CD14-positive monocyte (primary cell): ENCODE measurements around the gene CDH6. TPM values are rescaled to one million over a fixed set of nuclear protein-coding genes. Genes with fewer than 3 reads are reported as not detected.

ENCODE experiments used
- DNase-seq, 3 donors: peaks; one replicate each; pipeline ENCODE4 v3.0.0-alpha.2; 2011 to 2022
- H2AFZ ChIP-seq: 2 replicates; pipeline ENCODE4 v1.6.0; 2012; ENCODE audit warnings: mild to moderate bottlenecking, low read depth, low read length, inconsistent platforms; ENCODE audit not compliant: insufficient read depth, poor library complexity, severe bottlenecking
- H3K27ac ChIP-seq, 2 donors: 1 replicate in 1 of 2; 2 replicates in 1 of 2; pipeline ENCODE4 v1.5.1; 2012 to 2013; ENCODE audit warnings: low read length in 2 of 2, control low read depth in 1 of 2, inconsistent platforms in 1 of 2, low read depth in 1 of 2, mild to moderate bottlenecking in 1 of 2
- H3K27me3 ChIP-seq, 2 donors: one replicate each; pipeline versions ENCODE4 v1.6.0 to v1.6.1; 2011 to 2013; ENCODE audit warnings: low read length in 2 of 2; ENCODE audit not compliant: control insufficient read depth in 2 of 2, insufficient read depth in 2 of 2
- H3K36me3 ChIP-seq, 2 donors: replicated peaks in 1 of 2; 1 replicate in 1 of 2; 2 replicates in 1 of 2; pipeline versions ENCODE4 v1.5.1 to v1.6.1; 2012 to 2013; ENCODE audit warnings: low read length in 2 of 2, control low read depth in 1 of 2, inconsistent platforms in 1 of 2, mild to moderate bottlenecking in 1 of 2; ENCODE audit not compliant: insufficient read depth in 2 of 2, control insufficient read depth in 1 of 2
- H3K4me1 ChIP-seq, 2 donors: 1 replicate in 1 of 2; 2 replicates in 1 of 2; pipeline versions ENCODE4 v1.5.1 to v1.6.1; 2012 to 2013; ENCODE audit warnings: low read length in 2 of 2, control low read depth in 1 of 2, inconsistent platforms in 1 of 2, mild to moderate bottlenecking in 1 of 2, moderate library complexity in 1 of 2; ENCODE audit not compliant: insufficient read depth in 2 of 2, control insufficient read depth in 1 of 2
- H3K4me2 ChIP-seq: replicated peaks from 2 replicates; pipeline ENCODE3; 2012; ENCODE audit warnings: low read length, moderate library complexity, mild to moderate bottlenecking; ENCODE audit not compliant: poor library complexity, severe bottlenecking; ENCODE audit errors: extremely low read depth
- H3K4me3 ChIP-seq, 3 experiments: fragments of 200-600 bp in 1 of 3; sonication (generic) in 1 of 3; replicated peaks in 1 of 3; 1 replicate in 2 of 3; 2 replicates in 1 of 3; pipeline ENCODE4 v1.5.1; 2011 to 2013; ENCODE audit warnings: low read length in 3 of 3, mild to moderate bottlenecking in 3 of 3, control low read depth in 2 of 3, low read depth in 2 of 3, inconsistent platforms in 1 of 3, moderate library complexity in 1 of 3
- H3K79me2 ChIP-seq: 2 replicates; pipeline ENCODE4 v1.6.0; 2012; ENCODE audit warnings: mild to moderate bottlenecking, control low read depth, inconsistent platforms, low read length, moderate library complexity; ENCODE audit not compliant: insufficient read depth
- H3K9ac ChIP-seq: 2 replicates; pipeline ENCODE4 v1.6.0; 2017; ENCODE audit warnings: low read length, mild to moderate bottlenecking; ENCODE audit not compliant: insufficient read depth, poor library complexity, severe bottlenecking
- H3K9me3 ChIP-seq, 2 donors: replicated peaks in 1 of 2; 1 replicate in 1 of 2; 2 replicates in 1 of 2; pipeline versions ENCODE4 v1.5.1 to v1.6.1; 2012 to 2013; ENCODE audit warnings: low read length in 2 of 2, control low read depth in 1 of 2; ENCODE audit not compliant: control insufficient read depth in 1 of 2, insufficient read depth in 1 of 2
- H4K20me1 ChIP-seq: 2 replicates; pipeline ENCODE4 v1.6.0; 2012; ENCODE audit warnings: mild to moderate bottlenecking, low read length, control low read depth, moderate library complexity; ENCODE audit not compliant: insufficient read depth
- H3K27ac Mint-ChIP-seq, 7 donors: one replicate each; pipeline ENCODE4 v1.8.0; 2020; ENCODE audit warnings: mild to moderate bottlenecking in 7 of 7, mixed read lengths in 7 of 7, moderate library complexity in 6 of 7, inconsistent platforms in 2 of 7
- H3K27me3 Mint-ChIP-seq, 3 donors: one replicate each; pipeline ENCODE4 v1.8.0; 2021 to 2022; ENCODE audit warnings: low read depth in 3 of 3, mild to moderate bottlenecking in 3 of 3, mixed read lengths in 3 of 3, moderate library complexity in 3 of 3, inconsistent platforms in 1 of 3
- H3K36me3 Mint-ChIP-seq, 2 donors: one replicate each; pipeline ENCODE4 v1.8.0; 2020; ENCODE audit warnings: mixed read lengths in 2 of 2, inconsistent platforms in 1 of 2, mild to moderate bottlenecking in 1 of 2
- H3K4me1 Mint-ChIP-seq: one replicate; pipeline ENCODE4 v1.8.0; 2020; ENCODE audit warnings: mild to moderate bottlenecking, mixed read lengths
- H3K4me3 Mint-ChIP-seq, 2 donors: one replicate each; pipeline ENCODE4 v1.8.0; 2020; ENCODE audit warnings: mild to moderate bottlenecking in 2 of 2, mixed read lengths in 2 of 2, moderate library complexity in 1 of 2
- H3K9me3 Mint-ChIP-seq, 7 donors: one replicate each; pipeline ENCODE4 v1.8.0; 2020 to 2022; ENCODE audit warnings: mixed read lengths in 7 of 7, mild to moderate bottlenecking in 6 of 7, moderate library complexity in 6 of 7, inconsistent platforms in 2 of 7
- WGBS: methylation state at CpG from one replicate; pipeline ENCODE4 v1.1.5; 2013; ENCODE audit warnings: missing lambda C conversion rate; ENCODE audit not compliant: insufficient coverage; 5-methylcytosine and 5-hydroxymethylcytosine counted together
- intact Hi-C, 2 donors: fragments of 100-400 bp; cut with micrococcal nuclease; formaldehyde crosslinking; loops; one replicate each; pipeline versions ENCODE4 v1.15.0 to v1.15.1; 2023
- polyA plus RNA-seq, 3 donors: library from polyadenylated mRNA; depleted of rRNA in 1 of 3; unstranded in 2 of 3; stranded (reverse) in 1 of 3; fragments of 300-500 nt in 2 of 3; fragments of >200 nt in 1 of 3; fragmentation: Illumina TruSeq in 2 of 3; gene quantifications; 1 replicate in 2 of 3; 2 replicates in 1 of 3; pipeline ENCODE4 v1.2.3, GENCODE V29; 2012 to 2021
- TF ChIP-seq, protein P1 (sequence below): fragments of 200-600 bp; IDR thresholded peaks from one replicate; pipeline ENCODE4 v1.8.0; 2022; ENCODE audit warnings: antibody characterized with exemption, mild to moderate bottlenecking

Gene CDH6
- polyA plus RNA-seq, 3 donors = not detected

DNA sequence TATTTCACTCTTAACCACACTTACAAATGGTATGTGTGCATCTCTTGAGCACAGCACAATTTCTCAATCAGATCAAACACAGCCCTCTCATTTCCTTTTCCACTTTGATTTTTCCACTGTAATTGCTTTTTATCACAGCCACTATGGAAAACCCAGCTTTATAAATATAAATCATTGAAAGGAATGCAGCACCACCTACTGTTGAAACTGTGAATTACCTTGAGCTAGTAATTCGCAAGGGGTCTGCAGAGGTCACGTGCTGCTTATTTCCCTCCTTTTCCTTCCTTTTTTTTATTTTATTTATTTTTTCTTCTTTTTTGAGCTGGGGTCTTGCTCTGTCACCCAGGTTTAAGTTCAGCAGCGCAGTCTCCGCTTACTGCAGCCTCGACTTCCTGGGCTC is 76.9 kb downstream of the CDH6 start:
- peaks cover 0 to 2% (median 2%) of the 10 kb centered on the region in 3 donors for H3K27me3 Mint-ChIP-seq
- H3K27ac Mint-ChIP-seq = no peak overlapping the region
- no peak overlapping the region for H3K9ac ChIP-seq
- WGBS = 100% methylated on average over 3 of the region's 5 CpGs
- no peaks in the 10 kb centered on the region for H3K4me1 ChIP-seq
- no peaks in the 10 kb centered on the region for H3K9me3 ChIP-seq
- H3K36me3 ChIP-seq = no peaks in the 10 kb centered on the region
- no peak overlapping the region for H3K4me3 Mint-ChIP-seq
- no peaks in the 10 kb centered on the region for H3K4me1 Mint-ChIP-seq
- DNase-seq = no peak
- H2AFZ ChIP-seq = no peak overlapping the region
- no peaks in the 10 kb centered on the region for H3K9me3 Mint-ChIP-seq
- H3K27me3 ChIP-seq = no peaks in the 10 kb centered on the region
- TF ChIP-seq, protein P1, sequence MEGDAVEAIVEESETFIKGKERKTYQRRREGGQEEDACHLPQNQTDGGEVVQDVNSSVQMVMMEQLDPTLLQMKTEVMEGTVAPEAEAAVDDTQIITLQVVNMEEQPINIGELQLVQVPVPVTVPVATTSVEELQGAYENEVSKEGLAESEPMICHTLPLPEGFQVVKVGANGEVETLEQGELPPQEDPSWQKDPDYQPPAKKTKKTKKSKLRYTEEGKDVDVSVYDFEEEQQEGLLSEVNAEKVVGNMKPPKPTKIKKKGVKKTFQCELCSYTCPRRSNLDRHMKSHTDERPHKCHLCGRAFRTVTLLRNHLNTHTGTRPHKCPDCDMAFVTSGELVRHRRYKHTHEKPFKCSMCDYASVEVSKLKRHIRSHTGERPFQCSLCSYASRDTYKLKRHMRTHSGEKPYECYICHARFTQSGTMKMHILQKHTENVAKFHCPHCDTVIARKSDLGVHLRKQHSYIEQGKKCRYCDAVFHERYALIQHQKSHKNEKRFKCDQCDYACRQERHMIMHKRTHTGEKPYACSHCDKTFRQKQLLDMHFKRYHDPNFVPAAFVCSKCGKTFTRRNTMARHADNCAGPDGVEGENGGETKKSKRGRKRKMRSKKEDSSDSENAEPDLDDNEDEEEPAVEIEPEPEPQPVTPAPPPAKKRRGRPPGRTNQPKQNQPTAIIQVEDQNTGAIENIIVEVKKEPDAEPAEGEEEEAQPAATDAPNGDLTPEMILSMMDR = peak; percentile 70
- no peaks in the 10 kb centered on the region for H3K79me2 ChIP-seq
- H3K4me2 ChIP-seq = no peak overlapping the region
- no peak overlapping the region for H3K4me3 ChIP-seq
- intact Hi-C loops = no loop called here
- no peaks in the 10 kb centered on the region for H4K20me1 ChIP-seq
- H3K27ac ChIP-seq = no peak overlapping the region
- H3K36me3 Mint-ChIP-seq = no peaks in the 10 kb centered on the region

DNA sequence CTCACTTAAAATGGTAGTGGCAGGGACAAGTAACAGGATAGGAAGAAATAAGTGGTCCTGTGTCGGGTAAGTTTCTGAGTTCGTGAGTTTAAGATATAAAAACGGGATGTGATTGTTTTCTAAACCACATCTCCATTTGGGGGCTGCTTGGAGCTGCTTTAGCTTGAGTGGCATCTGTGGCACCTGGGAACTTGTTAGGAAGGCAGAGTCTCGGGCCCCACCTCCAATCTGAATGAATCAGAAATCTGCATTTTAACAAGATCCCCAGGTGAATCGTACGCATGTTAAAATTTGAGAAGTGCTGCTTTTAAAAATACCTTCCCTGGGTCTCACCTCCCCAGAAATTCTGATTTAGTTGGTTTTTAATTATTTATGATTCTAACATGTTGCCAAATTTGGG is 78.1 kb downstream of the CDH6 start:
- TF ChIP-seq, protein P1 = no peak
- Histone ChIP-seq H3K4me3 (no peak overlapping the region), H4K20me1 (no peaks in the 10 kb centered on the region), H3K36me3 (no peaks in the 10 kb centered on the region), H3K9me3 (no peaks in the 10 kb centered on the region), H3K27ac (no peak overlapping the region), H3K4me1 (no peaks in the 10 kb centered on the region), H2AFZ (no peak overlapping the region), H3K27me3 (no peaks in the 10 kb centered on the region), H3K4me2 (no peak overlapping the region), H3K79me2 (no peaks in the 10 kb centered on the region), H3K9ac (no peak overlapping the region)
- H3K27me3 Mint-ChIP-seq = peaks cover 0 to 2% (median 2%) of the 10 kb centered on the region in 3 donors
- no CpG with 5 or more reads among the region's 6 CpGs for WGBS
- H3K4me3 Mint-ChIP-seq = no peak overlapping the region
- H3K27ac Mint-ChIP-seq = no peak overlapping the region
- H3K36me3 Mint-ChIP-seq = no peaks in the 10 kb centered on the region
- no peaks in the 10 kb centered on the region for H3K9me3 Mint-ChIP-seq
- H3K4me1 Mint-ChIP-seq = no peaks in the 10 kb centered on the region
- no peak for DNase-seq
- intact Hi-C loops = no loop called here
